H1 (cell line): Measurements from ENCODE around the gene CRYBG3. TPM values are rescaled to one million over a fixed set of nuclear protein-coding genes. Genes with fewer than 3 reads are reported as not detected.

Experiments used
- CTCF ChIA-PET: fragments of 300-600 bp; sonication (Branson Sonifier 250); formaldehyde crosslinking; loops from one replicate; lab custom pipeline; 2021; ENCODE audit not compliant: partially characterized antibody; lab: Charles Lee
- POLR2A ChIA-PET: fragments of 300-600 bp; sonication (Branson Sonifier 250); formaldehyde crosslinking; loops from one replicate; lab custom pipeline; 2021; ENCODE audit warnings: inconsistent platforms; ENCODE audit not compliant: partially characterized antibody; lab: Charles Lee
- DNase-seq, 2 experiments: peaks; one replicate each; pipeline versions ENCODE4 v3.0.0 to v3.0.0-alpha.2; 2010 to 2022; ENCODE audit warnings: low spot score in 2 of 2, low read depth in 1 of 2, mixed read lengths in 1 of 2
- FAIRE-seq: peaks from 2 replicates; lab custom pipeline; 2011; peaks lifted over from hg19 to GRCh38; lab: Jason Lieb, UNC
- H2AFZ ChIP-seq: 2 replicates; pipeline ENCODE4 v1.8.1; 2012; ENCODE audit warnings: low read length, inconsistent platforms
- H2AK5ac ChIP-seq: 2 replicates; pipeline ENCODE4 v1.6.1; 2013; ENCODE audit warnings: low read depth, low read length
- H2BK120ac ChIP-seq: replicated peaks from 2 replicates; pipeline ENCODE3; 2013; ENCODE audit warnings: low read depth, low read length, inconsistent platforms
- H2BK12ac ChIP-seq: 2 replicates; pipeline ENCODE4 v1.6.1; 2013; ENCODE audit warnings: low read depth, low read length
- H2BK15ac ChIP-seq: 2 replicates; pipeline ENCODE4 v1.6.1; 2013; ENCODE audit warnings: low read length
- H2BK20ac ChIP-seq: 2 replicates; pipeline ENCODE4 v1.6.1; 2013; ENCODE audit warnings: low read length
- H2BK5ac ChIP-seq: 2 replicates; pipeline ENCODE4 v1.6.1; 2013; ENCODE audit warnings: low read depth, low read length
- H3K14ac ChIP-seq: 2 replicates; pipeline ENCODE4 v1.6.1; 2013; ENCODE audit warnings: inconsistent platforms; ENCODE audit not compliant: insufficient read length
- H3K18ac ChIP-seq: 2 replicates; pipeline ENCODE4 v1.6.1; 2013; ENCODE audit warnings: low read length; ENCODE audit errors: extremely low read depth
- H3K23ac ChIP-seq: 2 replicates; pipeline ENCODE4 v1.6.1; 2013; ENCODE audit warnings: inconsistent platforms; ENCODE audit not compliant: insufficient read length
- H3K23me2 ChIP-seq: 2 replicates; pipeline ENCODE4 v1.6.1; 2013; ENCODE audit warnings: low read depth, low read length
- H3K27ac ChIP-seq: 2 replicates; pipeline ENCODE4 v1.6.1; 2011; ENCODE audit warnings: low read depth, low read length, inconsistent platforms
- H3K27me3 ChIP-seq, 4 experiments: replicated peaks in 1 of 4; 1 replicate in 1 of 4; 2 replicates in 3 of 4; pipeline versions ENCODE4 v1.6.1 to v1.8.1; 2011 to 2013; ENCODE audit warnings: low read length in 3 of 4, mild to moderate bottlenecking in 3 of 4, inconsistent platforms in 2 of 4, mixed read lengths in 2 of 4, moderate library complexity in 1 of 4; ENCODE audit not compliant: control insufficient read depth in 3 of 4, insufficient read depth in 3 of 4; ENCODE audit errors: extremely low read depth in 1 of 4
- H3K36me3 ChIP-seq, 4 experiments: 2 replicates each; pipeline versions ENCODE4 v1.6.1 to v1.8.1; 2011 to 2013; ENCODE audit warnings: mild to moderate bottlenecking in 4 of 4, low read length in 3 of 4, moderate library complexity in 2 of 4, control low read depth in 1 of 4, inconsistent platforms in 1 of 4; ENCODE audit not compliant: insufficient read depth in 4 of 4, control insufficient read depth in 2 of 4
- H3K4ac ChIP-seq: replicated peaks from 2 replicates; pipeline ENCODE3; 2013; ENCODE audit warnings: low read length, low read depth, mixed read lengths, inconsistent platforms; ENCODE audit not compliant: insufficient read length
- H3K4me1 ChIP-seq, 4 experiments: replicated peaks in 1 of 4; 1 replicate in 1 of 4; 2 replicates in 3 of 4; pipeline versions ENCODE4 v1.6.1 to v1.8.1; 2011 to 2013; ENCODE audit warnings: low read length in 3 of 4, inconsistent platforms in 2 of 4, mixed read lengths in 1 of 4; ENCODE audit not compliant: insufficient read depth in 4 of 4, control insufficient read depth in 3 of 4
- H3K4me2 ChIP-seq, 2 experiments: 2 replicates each; pipeline versions ENCODE4 v1.6.1 to v1.8.1; 2011 to 2013; ENCODE audit warnings: low read depth in 2 of 2, low read length in 2 of 2, control low read depth in 1 of 2, inconsistent platforms in 1 of 2, mild to moderate bottlenecking in 1 of 2; ENCODE audit not compliant: insufficient read depth in 1 of 2
- H3K4me3 ChIP-seq, 4 experiments: fragments of 200-600, 300-600 bp in 1 of 4; sonication (generic), shearing (Covaris generic), sonication (Bioruptor Twin) in 1 of 4; 2 replicates each; pipeline versions ENCODE4 v1.5.1 to v1.8.1; 2011 to 2016; ENCODE audit warnings: low read length in 4 of 4, low read depth in 3 of 4, control low read depth in 2 of 4, inconsistent platforms in 2 of 4, mild to moderate bottlenecking in 2 of 4, mixed read lengths in 1 of 4, moderate library complexity in 1 of 4; ENCODE audit not compliant: insufficient read depth in 2 of 4; ENCODE audit errors: extremely low read depth in 1 of 4
- H3K56ac ChIP-seq: replicated peaks from 2 replicates; pipeline ENCODE3; 2013; ENCODE audit warnings: low read depth, mild to moderate bottlenecking, mixed read lengths, low read length, inconsistent platforms; ENCODE audit not compliant: insufficient read length
- H3K79me1 ChIP-seq: 2 replicates; pipeline ENCODE4 v1.6.1; 2013; ENCODE audit warnings: low read depth, low read length, control low read depth
- H3K79me2 ChIP-seq, 2 experiments: 2 replicates each; pipeline versions ENCODE4 v1.6.1 to v1.8.1; 2012 to 2013; ENCODE audit warnings: low read length in 2 of 2, mild to moderate bottlenecking in 2 of 2, inconsistent platforms in 1 of 2; ENCODE audit not compliant: insufficient read depth in 2 of 2, control insufficient read depth in 1 of 2
- H3K9ac ChIP-seq, 4 experiments: replicated peaks in 1 of 4; 1 replicate in 1 of 4; 2 replicates in 3 of 4; pipeline versions ENCODE4 v1.6.1 to v1.8.1; 2011 to 2013; ENCODE audit warnings: low read depth in 3 of 4, low read length in 3 of 4, control low read depth in 2 of 4, mild to moderate bottlenecking in 2 of 4, moderate library complexity in 2 of 4, inconsistent platforms in 1 of 4; ENCODE audit errors: extremely low read depth in 1 of 4
- H3K9me3 ChIP-seq, 2 experiments: 2 replicates each; pipeline versions ENCODE4 v1.6.1 to v1.8.1; 2012 to 2013; ENCODE audit warnings: mild to moderate bottlenecking in 2 of 2, moderate library complexity in 2 of 2, control low read depth in 1 of 2, inconsistent platforms in 1 of 2, low read depth in 1 of 2, low read length in 1 of 2, mixed read lengths in 1 of 2; ENCODE audit not compliant: insufficient read depth in 2 of 2
- H4K20me1 ChIP-seq, 2 experiments: replicated peaks in 1 of 2; 2 replicates each; pipeline versions ENCODE3 to v1.8.1; 2011 to 2013; ENCODE audit warnings: inconsistent platforms in 2 of 2, low read length in 2 of 2, mild to moderate bottlenecking in 1 of 2; ENCODE audit not compliant: insufficient read depth in 2 of 2, control insufficient read depth in 1 of 2
- H4K5ac ChIP-seq: 2 replicates; pipeline ENCODE4 v1.6.1; 2013; ENCODE audit warnings: low read length, low read depth, mixed read lengths, inconsistent platforms; ENCODE audit not compliant: insufficient read length
- H4K8ac ChIP-seq: 2 replicates; pipeline ENCODE4 v1.8.0; 2013; ENCODE audit warnings: mild to moderate bottlenecking, moderate library complexity, low read length, inconsistent platforms; ENCODE audit not compliant: insufficient read depth; ENCODE audit errors: extremely low read depth
- H4K91ac ChIP-seq: replicated peaks from 2 replicates; pipeline ENCODE3; 2013; ENCODE audit warnings: low read length, mixed read lengths, inconsistent platforms; ENCODE audit not compliant: insufficient read length
- CTBP2 ChIP-seq: IDR thresholded peaks from 2 replicates; pipeline ENCODE4 v1.7.0; 2011; ENCODE audit warnings: borderline replicate concordance, mild to moderate bottlenecking, moderate library complexity, mixed read lengths, low read length; ENCODE audit not compliant: insufficient read depth, insufficient read length
- WGBS, 2 experiments: shearing (Covaris generic) in 1 of 2; methylation state at CpG; one replicate each; pipeline versions ENCODE4 v1.1.6 to v1.1.7; 2013 to 2015; ENCODE audit warnings: low lambda C conversion rate in 2 of 2, mixed read lengths in 2 of 2, inconsistent platforms in 1 of 2, low coverage in 1 of 2, missing lambda C conversion rate in 1 of 2; ENCODE audit not compliant: insufficient replicate concordance in 2 of 2, insufficient coverage in 1 of 2, insufficient read length in 1 of 2; ENCODE audit errors: extremely low coverage in 1 of 2, missing lambda C conversion rate in 1 of 2; 5-methylcytosine and 5-hydroxymethylcytosine counted together
- polyA plus RNA-seq, 7 experiments: library from polyadenylated mRNA; depleted of rRNA in 3 of 7; stranded (reverse) in 5 of 7; unstranded in 2 of 7; fragments of >200 nt in 5 of 7; fragments of 200-250 nt in 2 of 7; gene quantifications; 1 replicate in 5 of 7; 2 replicates in 1 of 7; 4 replicates in 1 of 7; pipeline versions ENCODE4 v1.2.1 to v1.2.3, GENCODE V29; 2011 to 2013; ENCODE audit warnings: missing spikeins in 2 of 7, mixed read lengths in 2 of 7
- total RNA-seq: library from RNA; stranded (reverse); fragmentation: NEBNext Ultra II Directional; extraction: Animal tissue kit (Norgen Biotek cat#: 25700); gene quantifications from 2 replicates; pipeline ENCODE4 v1.2.1, GENCODE V29; 2021

CRYBG3 gene
- total and polyA plus RNA-seq, 2 of the 8 experiments (the other 6 are each of a cell fraction or from before 2014, with no cell fraction given): 2.1 to 8.0 TPM

- CTCF ChIA-PET: interaction anchor here (0.6 to 1.2 kb wide), 4 partner anchors 28 to 274 kb away, joined by 3 read pairs; no protein-coding TSS in a partner anchor
These were observed 171.7 kb downstream of the CRYBG3 start for GRCh38 chr3:97993526-97993925.

More at GRCh38 chr3:97993526-97993925, 171.7 kb downstream of the CRYBG3 start:
- H3K27me3 ChIP-seq: no peaks in the 10 kb centered on the region
- no peak overlapping the region for H2BK120ac ChIP-seq
- no peak for TF ChIP-seq CTBP2
- H3K4ac ChIP-seq: no peak overlapping the region
- FAIRE-seq (no peak), DNase-seq (no peak)
- no peak overlapping the region for H3K23ac ChIP-seq
- no peak overlapping the region for H2AK5ac ChIP-seq
- H3K27ac ChIP-seq: no peak overlapping the region
- no peak overlapping the region for H3K14ac ChIP-seq
- H2AFZ ChIP-seq: no peak overlapping the region
- H3K18ac ChIP-seq: no peak overlapping the region
- H3K23me2 ChIP-seq: peaks cover 9% of the 10 kb centered on the region; the same call in 1 of the 2 replicates
- peaks cover 0 to 7% of the 10 kb centered on the region in 2 experiments for H4K20me1 ChIP-seq
- no peak overlapping the region for H2BK20ac ChIP-seq
- H2BK5ac ChIP-seq: no peak overlapping the region
- H3K4me1 ChIP-seq: peaks cover 0 to 7% (median 3%) of the 10 kb centered on the region in 4 experiments; a peak in 2 of 7 replicates
- no peak overlapping the region for H3K4me3 ChIP-seq
- H4K91ac ChIP-seq: no peak overlapping the region
- peak overlapping the region; percentile 44 for H4K5ac ChIP-seq
- 56% methylated on average over 2 of the region's 2 CpGs; no CpG with 5 or more reads in 1 of the 2 experiments for WGBS, 2 experiments
- H3K36me3 ChIP-seq: no peaks in the 10 kb centered on the region
- no peak overlapping the region for H4K8ac ChIP-seq
- H3K9ac ChIP-seq: no peak overlapping the region
- H3K79me2 ChIP-seq: no peaks in the 10 kb centered on the region
- no peak overlapping the region for H3K56ac ChIP-seq
- no peaks in the 10 kb centered on the region for H3K9me3 ChIP-seq
- H3K4me2 ChIP-seq: peak overlapping the region; percentile 2 to 32; a peak in 2 of 4 replicates
- no peak overlapping the region for H2BK15ac ChIP-seq
- no peak overlapping the region for H2BK12ac ChIP-seq
- POLR2A ChIA-PET: interaction anchor here (0.9 kb wide), 1 partner anchor 15 kb away, joined by 3 read pairs; no protein-coding TSS in a partner anchor
- no peaks in the 10 kb centered on the region for H3K79me1 ChIP-seq
